ENCODE measurements around the gene PARP9.

The PARP9 gene

DNA sequence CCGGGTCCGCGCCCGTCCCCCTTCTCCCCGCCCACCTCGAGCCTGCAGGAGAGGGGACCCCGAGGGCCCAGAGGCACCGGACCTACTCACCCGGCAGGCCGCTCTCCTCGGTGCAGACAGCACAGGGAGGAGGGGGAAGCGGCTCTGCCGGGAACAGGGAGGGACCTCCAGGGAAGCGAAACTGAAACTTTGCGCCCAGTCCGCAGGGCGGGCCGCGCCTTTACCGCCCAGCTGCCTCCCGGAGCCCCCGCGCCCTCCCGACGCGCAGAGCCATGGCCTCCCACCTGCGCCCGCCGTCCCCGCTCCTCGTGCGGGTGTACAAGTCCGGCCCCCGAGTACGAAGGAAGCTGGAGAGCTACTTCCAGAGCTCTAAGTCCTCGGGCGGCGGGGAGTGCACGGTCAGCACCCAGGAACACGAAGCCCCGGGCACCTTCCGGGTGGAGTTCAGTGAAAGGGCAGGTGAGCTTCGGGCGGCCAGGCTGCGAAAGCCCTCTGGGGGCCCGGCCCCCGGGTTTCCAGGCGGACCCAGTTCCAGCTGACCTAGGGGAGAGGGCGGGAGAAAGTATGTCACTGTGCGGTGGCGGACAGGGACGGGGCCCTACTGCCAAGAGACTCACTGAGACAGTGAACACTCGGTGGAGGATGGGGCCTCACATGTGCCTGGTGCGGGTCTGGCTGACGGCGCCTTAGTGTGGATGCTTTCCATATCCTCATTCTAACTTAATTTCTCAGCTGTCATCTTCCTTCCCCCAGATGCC is at the start of gene PARP9, which contains the start of gene DTX3L:
Gene PARP9, minus strand, starts transcription at position 146 of the 758 bp plus-strand sequence. CDS start 4,680 bp downstream, outside the sequence.
Gene DTX3L, plus strand, starts transcription at position 184 of the 758 bp plus-strand sequence. Its CDS starts 89 bp downstream, at position 273.
- DNase-seq (ENCODE audit: low read depth in 2 of 2): peak; percentile 55 to 77

- no peak for DNase-seq (ENCODE audit: low read depth in 2 of 2)
Measured at GRCh38 chr3:122612696-122613095, 48.6 kb upstream of the PARP9 start.

GRCh38 chr3:122609798-122610559 is 45.9 kb upstream of the PARP9 start:
- no peak for DNase-seq (ENCODE audit: low read depth in 2 of 2)

GRCh38 chr3:122608916-122609315 is 44.8 kb upstream of the PARP9 start:
- no peak for DNase-seq (ENCODE audit: low read depth in 2 of 2)

DNA sequence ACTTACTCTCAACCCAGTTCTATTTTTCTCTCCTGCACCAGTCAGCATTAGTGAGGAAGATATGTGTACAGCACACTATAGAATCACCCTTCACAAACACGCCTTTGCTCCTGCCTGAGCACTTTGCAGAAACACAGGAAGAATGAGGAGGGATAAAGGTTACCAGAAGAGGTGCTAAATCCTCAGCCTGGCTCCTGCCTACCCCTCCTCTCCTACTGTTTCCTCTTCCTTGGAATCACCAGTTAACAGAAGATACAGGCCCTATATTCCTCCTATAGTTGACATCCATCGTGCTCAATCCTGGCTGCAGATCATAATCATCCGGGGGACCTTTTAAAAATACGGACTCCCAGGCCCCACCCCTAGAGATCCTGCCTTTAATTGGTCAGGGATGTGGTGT is 42.2 kb upstream of the PARP9 start:
- no peak for DNase-seq (ENCODE audit: low read depth in 2 of 2)

DNA sequence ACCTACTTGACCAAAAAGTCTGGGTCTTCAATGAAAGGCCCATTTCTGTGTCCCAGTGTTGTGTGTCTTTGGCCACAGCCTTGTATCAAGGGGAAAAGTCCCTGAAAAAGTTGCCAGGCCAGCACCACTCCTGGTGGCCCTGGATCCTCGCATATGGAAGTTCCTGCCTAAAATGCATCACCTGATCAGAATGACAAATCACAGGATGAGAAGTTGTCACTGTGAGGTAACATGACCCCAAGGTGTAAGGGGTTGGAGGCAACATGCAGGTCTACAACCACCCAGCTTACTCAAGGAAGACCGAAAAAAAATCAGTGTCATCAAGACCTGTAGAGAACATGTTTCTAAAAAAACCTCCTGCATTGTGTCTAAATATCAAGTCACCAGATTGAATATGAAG is 39.0 kb upstream of the PARP9 start:
- no peak for DNase-seq (ENCODE audit: low read depth in 2 of 2)

- DNase-seq (ENCODE audit: low read depth in 2 of 2): no peak
Measured at GRCh38 chr3:122602011-122602710, 38.1 kb upstream of the PARP9 start.

- no peak for DNase-seq (ENCODE audit: low read depth in 2 of 2)
Measured at GRCh38 chr3:122598556-122598955, 34.5 kb upstream of the PARP9 start.

- no peak for DNase-seq (ENCODE audit: low read depth in 2 of 2)
Measured at GRCh38 chr3:122598151-122598550, 34.1 kb upstream of the PARP9 start.

- DNase-seq (ENCODE audit: low read depth in 2 of 2): no peak
Measured at GRCh38 chr3:122594025-122594424, 29.9 kb upstream of the PARP9 start.

DNA sequence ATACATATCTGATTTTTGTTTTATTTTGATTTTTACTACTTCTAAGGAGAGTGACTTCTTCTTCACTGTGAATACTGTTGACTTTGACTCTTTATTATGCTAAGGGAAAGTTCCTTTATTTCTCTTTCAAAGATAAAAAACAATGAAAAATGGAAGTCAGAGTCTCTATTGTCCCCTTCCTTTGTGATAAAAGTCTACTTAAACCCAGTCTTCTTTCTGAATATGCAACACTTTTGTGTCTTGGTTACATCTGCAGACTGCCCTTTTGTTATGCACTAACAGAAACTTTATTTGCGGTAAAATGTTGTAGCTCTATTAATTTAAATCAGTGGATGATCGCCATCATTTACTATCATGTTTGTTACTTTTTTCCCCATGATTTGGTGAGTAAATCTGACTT is 26.5 kb upstream of the PARP9 start:
- DNase-seq (ENCODE audit: low read depth in 2 of 2): no peak

DNA sequence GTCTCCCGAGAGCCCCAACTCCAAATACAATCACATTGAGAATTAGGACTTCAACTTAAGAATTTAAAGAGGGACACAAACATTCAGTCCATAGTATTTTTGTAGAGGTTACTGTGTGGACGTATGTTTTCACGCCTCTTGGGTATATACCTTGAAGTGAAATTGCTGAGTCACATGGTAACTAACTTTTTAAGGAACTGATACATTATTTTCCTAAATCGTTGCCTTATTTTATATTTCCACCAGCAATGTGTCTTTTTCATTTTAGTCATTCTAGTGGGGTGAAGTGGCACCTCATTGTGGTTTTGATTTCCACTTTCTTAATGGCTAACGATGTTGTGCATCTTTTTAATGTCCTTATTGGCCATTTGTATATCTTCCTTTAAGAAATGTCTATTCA is 25.2 kb upstream of the PARP9 start:
- DNase-seq (ENCODE audit: low read depth in 2 of 2): no peak

- DNase-seq (ENCODE audit: low read depth in 2 of 2): no peak
Measured at GRCh38 chr3:122587572-122587971, 23.5 kb upstream of the PARP9 start.

DNA sequence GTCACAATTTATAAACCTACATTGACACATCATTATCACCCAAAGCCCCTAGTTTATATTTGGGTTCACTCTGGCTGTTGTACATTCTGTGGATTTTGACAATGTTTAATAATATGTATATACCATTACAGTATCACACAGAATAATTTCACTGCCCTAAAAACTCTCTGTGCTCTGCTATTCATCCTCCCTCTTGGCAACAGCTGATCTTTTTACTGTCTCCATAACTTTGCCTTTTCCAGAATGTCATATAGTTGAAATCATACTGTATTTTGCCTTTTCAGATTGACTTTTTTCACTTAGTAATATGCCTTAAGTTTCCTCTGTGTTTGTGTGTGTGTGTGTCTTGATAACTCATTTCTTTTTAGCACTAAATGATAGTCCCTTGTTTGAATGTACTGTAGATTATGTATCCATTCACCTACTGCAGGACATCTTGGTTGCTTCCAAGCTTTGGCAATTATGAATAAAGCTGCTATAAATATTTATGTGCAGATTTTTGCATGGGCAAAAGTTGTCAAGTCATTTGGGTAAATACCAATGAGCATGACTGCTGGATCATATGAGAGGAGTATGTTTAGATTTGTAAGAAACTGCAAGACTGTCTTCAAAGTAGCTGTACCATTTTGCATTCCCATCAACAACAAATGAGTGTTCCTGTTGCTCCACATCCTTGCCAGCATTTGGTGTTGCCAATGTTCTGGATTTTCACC is 22.8 kb upstream of the PARP9 start:
- no peak for DNase-seq (ENCODE audit: low read depth in 2 of 2)

DNA sequence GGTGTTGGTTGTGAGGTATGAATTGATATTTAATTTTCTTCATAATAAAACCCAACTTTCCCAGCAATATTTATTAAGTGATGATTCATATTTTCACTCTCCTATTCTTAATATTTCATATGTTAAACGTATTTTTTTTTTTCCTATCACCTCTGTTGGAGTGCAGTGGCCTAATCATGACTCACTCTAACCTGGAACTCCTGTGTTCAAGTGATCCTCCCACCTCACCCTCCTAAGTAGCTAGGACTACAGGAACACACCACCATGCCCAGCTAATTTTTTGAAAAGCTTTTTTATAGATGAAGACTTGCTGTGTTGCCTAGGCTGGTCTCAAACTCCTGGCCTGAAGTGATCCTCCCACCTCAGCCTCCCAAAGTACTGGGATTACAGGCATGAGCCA is 22.0 kb upstream of the PARP9 start:
- DNase-seq (ENCODE audit: low read depth in 2 of 2): no peak

DNA sequence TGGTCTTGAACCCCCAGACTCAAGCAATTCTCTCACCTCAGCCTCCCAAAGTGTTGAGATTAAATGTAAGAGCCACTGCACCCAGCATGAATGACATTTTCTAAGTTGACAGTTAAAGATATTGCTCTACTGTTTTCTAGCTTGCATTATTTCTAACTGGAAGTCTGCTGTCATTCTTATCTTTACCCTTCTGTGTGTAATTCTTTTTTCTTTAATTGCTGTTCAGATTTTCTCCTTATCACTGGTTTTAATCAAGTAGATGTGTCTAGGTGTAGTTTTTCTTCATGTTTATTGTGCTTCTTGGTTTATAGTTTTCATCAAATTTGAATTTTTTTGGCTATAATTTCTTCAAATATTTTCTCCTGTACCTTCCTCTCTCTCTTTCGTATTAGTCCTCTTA is 18.3 kb upstream of the PARP9 start:
- DNase-seq (ENCODE audit: low read depth in 2 of 2): no peak

DNA sequence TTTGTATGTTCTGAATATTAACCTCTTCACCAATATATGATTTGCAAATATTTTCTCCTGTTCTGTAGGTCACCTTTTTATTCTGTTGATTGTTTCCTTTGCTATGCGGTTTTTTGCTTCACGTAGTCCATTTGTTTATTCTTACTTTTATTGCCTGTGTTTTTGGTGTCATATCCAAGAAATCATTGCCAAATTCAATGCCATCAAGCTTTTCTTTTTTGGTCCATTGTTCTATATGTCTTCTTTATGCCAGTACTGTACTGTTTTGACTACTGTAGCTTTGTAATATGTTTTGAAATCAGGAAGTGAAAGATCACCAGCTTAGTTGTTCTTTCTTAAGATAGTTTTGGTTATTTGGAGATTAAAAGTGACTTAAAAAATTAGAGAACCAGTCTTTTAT is 17.5 kb upstream of the PARP9 start:
- no peak for DNase-seq (ENCODE audit: low read depth in 2 of 2)

- DNase-seq (ENCODE audit: low read depth in 2 of 2): no peak
Measured at GRCh38 chr3:122580470-122580869, 16.4 kb upstream of the PARP9 start.

GRCh38 chr3:122578069-122578740 is 14.1 kb upstream of the PARP9 start:
- no peak for DNase-seq (ENCODE audit: low read depth in 2 of 2)

DNA sequence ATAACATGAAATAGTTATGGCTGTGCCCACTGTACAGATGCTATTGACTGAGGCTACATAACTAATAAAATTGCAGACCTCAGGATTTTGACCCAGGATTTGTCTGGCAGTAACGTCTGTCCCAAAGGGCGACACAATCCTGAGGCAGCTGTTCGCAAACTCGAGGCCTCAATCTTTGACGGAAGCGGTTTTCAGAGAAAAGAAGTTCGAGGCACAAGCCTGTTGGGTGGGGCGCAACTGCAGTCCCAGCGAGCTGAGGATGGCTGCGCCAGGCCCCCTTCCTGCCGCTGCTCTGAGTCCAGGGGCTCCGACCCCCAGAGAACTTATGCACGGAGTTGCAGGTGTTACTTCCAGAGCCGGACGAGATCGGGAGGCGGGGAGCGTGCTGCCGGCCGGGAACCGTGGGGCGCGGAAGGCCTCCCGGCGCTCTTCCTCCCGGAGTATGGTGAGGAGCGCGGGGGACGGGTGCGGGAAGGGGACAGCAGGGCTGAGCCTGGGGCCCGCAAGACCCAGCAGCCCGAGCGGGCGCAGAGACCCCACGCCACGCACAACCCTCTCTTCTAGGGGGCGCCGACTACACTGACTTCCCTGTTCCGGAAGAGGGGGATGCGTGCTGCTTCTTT is 13.4 kb upstream of the PARP9 start, which contains the start of gene PARP15:
Gene PARP15, plus strand, starts transcription at position 242 of the 623 bp plus-strand sequence. Its CDS starts 18 bp downstream, at position 260.
- no peak for DNase-seq (ENCODE audit: low read depth in 2 of 2)

All from stimulated activated CD8-positive, alpha-beta memory T cell treated with anti-CD3 and anti-CD28 coated beads, Interleukin-2, amount 100 ng/mL, for 1 hour (primary cell).